ENCODE results near the gene CACUL1.
"Not testable (repeated sequence)": the region's sequence is repeated elsewhere in the genome, so short reads cannot be mapped to it uniquely, and the experiment has no call there.

CACUL1 gene

DNA sequence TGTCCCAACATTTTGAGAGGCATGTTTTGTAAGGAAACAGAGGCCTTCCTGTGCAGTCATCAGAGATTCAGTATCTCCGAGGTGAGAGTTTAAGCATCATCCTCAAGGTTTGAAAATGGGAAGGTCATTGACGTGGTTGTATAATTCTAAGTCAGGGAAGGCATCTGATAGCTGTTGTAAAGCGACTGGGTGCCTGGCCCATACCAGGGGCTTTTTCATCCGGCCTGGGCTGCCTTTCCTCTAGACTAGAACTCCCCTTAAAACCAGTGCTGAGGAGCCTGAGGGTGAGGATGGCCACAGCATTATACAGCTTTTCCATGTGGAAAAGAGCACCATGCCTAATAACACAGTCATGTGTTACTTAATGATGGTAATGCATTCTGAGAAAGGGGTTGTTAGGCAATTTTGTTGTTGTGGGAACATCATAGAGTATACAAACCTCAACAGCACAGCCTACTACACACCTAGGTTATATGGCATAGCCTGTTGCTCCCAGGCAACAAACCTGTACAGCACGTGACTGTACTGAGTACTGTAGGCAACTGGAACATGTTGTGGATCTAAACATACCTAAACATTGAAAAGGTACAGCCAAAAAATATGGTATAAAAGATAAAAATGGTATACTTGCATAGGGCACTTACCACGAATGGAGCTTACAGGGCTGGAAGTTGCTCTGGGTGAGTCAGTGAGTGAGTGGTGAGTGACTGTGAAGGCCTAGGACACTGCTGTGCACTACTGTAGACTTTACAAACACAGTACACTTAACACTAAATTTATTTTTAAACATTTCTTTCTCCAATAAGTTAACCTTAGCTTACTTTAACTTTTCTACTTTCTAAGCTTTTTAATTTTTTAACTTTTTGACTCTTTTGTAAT is 13.5 kb upstream of the CACUL1 start:
- no peak for DNase-seq (ENCODE audit: low read depth)

DNA sequence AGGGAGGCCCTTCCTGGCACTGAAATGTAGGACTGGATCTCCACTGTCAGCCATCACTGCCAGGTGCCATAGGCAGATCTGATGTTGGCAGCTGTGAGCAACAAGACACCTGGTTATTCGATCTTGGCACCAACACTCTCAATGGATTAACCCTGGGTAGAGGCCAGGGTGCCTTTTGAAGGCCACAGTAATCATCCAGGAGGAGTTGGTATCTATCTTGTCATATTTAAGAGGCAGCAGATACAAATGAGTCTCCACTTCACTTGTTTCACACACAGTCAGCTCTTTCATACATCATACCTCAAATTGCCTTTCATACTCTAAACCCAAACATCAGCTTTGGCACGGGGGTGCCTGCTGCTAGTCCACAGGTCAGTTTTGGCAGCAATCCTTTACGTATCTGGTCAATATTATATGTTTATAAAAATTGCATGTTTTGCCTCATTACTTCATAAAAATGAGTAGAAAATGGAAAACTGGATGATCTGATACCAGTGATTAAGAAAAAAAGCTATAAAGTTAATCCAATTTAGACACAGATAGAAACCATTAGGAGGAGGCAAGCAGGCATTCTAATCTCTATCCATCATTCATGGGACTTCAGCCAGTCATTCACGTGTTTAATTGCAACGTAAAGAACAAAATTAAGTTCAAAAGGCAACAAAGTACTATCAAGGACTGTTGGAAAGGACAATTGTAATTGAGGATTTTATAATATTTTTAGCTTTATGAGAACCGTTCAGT is 12.7 kb upstream of the CACUL1 start:
- DNase-seq (ENCODE audit: low read depth) = no peak

DNA sequence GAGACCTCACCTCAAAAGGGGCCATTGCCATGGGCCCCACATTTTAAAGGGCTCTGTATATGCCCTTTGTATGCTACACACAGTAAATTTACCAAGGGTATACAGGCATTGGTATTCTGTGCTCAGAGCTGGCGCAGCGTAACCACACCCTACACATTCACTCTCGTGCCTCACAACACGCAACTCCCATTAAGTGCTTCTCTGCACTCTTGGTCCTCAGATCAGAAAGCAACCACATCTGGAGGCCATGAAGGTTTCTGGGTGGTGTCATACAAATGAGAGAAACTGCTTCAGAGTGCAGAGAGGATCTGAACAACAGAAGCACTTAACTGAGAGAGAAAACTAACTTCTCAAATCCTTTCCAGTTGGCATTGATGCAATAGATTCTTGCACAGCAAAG is 9.4 kb upstream of the CACUL1 start:
- DNase-seq (ENCODE audit: low read depth) = no peak

DNA sequence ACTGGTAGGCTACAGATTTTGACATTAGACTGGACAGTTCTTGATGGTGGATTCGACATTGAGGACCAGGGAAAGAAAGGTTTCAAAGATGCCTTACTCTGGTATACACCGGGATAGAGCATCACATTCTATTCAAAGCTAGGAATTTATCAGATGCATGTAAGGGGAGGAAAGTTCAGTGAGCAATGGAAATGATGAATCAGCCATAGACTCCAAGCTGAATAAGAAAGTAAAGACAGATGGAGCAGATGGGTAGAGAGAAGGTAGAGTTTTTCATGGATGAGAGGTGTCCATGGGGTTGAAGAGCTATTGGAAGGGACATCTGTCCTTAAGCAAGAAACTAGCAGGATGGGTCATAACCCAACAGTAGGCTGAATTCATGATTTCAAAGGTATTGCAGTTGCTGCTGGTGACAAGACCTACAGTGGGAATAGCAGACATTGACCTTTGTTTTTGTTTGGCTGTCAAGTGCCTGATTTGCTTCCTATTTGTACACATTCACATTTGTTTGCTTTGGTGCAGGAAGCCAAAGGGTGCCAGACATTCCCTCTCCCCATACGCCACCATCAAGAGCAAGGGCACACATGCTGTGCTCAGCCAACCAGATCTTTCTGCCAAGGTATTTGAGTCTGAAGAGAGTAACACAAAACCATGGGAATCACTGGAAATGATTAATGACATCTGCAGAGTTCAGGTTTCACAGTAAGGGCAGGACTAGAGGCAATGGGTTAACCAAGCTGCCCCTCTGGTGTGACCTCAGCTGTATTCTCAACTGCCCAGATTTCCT is 8.6 kb upstream of the CACUL1 start:
- DNase-seq (ENCODE audit: low read depth) = no peak

DNA sequence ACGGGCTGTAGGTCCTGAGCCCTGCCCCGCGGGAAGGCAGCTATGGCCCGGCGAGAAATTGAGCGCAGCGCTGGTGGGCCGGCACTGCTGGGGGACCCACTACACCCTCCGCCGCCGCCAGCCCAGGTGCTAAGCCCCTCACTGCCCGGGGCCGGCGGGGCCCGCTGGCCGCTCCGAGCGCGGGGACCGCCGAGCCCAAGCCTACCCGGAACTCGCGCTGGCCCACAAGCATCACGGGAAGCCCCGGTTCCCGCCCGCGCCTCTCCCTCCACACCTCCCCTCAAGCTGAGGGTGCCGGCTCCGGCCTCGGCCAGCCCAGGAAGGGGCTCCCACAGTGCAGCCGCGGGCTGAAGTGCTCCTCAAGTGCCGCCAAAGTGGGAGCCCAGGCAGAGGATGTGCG is 5.5 kb upstream of the CACUL1 start:
- no peak for DNase-seq (ENCODE audit: low read depth)

DNA sequence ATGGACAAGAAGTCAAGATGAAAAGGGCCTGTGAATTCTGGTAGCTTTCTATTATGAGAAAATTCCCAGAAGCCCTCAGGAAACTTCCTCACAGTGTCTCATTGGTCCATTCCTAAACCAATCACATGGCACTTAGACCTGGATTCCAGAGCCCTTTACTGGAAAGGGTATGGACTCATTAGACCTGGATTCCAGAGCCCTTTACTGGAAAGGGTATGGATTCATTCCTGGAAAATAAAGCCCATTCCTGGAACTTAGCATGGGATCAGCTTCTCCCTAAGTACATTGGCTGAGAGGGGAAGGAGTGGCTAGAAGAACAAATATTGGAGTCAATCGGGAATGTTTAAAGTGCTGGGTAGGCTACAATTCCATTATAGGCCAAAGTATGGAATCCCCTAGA is 3.7 kb upstream of the CACUL1 start:
- no peak for DNase-seq (ENCODE audit: low read depth)

DNA sequence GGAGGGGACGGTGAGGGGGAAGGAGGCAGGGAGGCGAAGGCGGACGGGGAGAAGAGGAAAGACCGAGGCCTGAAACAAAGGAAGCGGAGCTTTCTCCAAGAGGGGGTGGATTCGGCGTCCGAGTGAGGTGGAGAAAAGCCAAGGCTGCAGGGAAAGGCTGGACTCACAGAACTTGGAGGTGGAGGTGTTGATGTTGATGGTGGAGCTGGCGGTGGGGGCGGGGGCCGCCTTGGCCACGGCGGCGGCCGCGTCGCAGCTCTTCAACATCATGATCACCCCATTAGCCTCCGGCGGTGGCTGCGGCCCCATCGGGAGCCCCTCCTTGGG is 578 bp downstream of the CACUL1 start:
- no peak for DNase-seq (ENCODE audit: low read depth)

DNA sequence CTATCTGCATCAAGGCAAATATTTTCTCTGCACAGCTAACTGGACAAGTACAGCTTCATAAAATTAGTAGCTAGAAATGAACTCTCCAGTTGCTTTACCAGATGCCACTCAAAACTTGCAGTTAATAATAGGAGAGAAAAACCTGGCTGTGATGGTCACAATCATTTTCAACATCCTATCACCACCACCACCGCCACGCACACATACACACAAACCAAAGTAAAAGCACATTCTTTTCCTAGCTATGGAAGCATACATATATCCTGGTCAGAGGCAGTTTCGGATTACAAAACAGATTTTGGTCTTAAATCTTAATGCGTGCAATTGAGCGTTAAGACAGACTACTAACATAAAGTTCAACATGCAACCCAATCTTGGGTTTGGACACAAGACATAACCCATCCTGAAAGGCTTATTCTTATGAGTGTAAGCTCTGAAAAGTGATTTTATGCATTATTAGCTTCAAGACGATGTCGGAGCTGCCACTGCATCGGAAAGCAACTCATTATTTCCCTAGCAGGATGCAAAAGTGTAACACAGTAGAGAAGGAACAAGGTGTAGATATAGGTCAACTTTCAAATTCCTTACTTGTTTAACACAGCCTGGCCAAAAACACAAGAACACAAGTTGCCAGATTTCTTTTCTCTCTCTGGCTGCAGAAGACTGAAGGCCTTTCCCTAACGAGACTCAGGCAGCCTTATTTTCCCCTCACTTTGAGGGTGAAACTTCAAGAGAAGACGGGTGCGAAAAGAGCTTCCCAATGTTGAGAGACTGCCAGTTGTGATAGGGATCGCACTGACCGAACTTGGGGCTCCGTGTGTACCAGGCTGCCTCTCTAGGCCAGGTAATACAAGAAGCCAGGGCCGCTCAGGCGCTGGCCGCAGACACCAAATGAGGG is 1.2 kb downstream of the CACUL1 start:
- no peak for DNase-seq (ENCODE audit: low read depth)

DNA sequence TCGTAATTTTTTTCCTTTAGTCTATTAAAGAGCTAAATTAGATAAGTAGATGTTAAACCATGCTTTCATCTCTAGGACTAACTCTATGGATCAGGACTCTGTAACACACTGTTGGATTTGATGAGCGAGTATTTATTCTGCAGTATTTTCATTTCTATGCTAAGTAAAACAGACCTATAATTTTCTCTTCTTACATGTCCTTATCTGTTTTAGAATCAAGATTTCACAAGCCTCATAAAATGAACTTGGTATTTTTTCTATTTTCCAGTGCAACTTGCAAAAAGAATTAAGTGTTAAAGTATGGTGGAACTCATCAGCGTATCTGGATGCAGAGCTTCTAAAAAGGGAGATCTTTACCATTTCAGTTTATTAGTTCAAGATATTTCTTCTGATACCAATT is 2.4 kb downstream of the CACUL1 start:
- DNase-seq (ENCODE audit: low read depth) = no peak

DNA sequence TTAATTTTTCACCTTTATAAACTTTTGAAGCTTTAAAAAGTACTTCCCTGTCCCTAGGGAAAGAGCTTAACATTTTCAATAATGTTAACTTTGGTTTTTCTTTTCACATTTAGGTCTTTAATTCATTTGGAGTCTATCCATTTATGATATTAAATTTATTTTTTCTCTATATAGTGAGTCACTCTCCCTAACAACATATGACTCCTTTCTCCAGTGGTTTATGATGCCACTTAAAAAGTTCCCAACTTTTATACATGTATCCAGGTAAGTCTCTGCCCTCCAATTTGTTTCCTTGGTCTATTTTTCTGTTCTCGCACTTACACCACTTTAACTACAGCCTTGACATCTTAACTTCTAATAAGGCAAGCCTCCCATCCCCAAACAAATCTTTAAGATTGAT is 3.5 kb downstream of the CACUL1 start:
- no peak for DNase-seq (ENCODE audit: low read depth)

DNA sequence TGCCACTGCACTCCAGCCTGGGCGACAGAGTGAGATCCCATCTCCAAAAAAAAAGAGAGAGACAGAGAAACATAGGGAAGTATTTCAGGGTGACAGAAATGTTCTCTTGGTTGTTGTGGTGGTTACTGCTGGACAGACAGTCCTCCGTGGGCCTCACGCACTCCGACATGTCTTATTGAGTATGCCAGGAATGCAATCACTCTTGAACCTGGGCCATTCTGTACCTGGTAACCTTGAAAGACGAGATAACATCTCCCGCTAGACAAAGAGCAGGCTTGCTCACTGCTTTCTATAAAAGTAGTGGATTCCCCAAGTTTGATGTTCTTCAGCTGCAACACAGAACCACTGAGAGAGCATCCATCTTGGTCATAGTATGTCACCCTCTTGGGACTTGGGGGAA is 6.7 kb downstream of the CACUL1 start:
- DNase-seq (ENCODE audit: low read depth) = no peak

DNA sequence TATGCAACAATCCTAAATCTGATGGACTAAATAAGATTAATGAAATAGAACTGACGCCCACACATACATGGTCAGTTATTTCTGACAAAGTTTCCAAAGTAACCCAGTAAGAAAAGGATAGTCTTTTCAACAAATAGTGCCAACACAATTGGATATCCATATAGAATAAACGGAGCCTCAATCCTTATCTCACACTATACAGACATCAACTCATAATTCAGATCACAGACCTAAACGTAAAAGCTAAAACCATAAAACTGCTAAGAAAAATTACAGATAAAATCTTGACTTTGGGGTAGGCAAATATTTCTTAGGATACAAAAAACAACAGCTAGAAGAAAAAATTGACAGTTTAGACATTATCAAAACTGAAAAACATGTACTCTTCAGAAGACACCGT is 8.5 kb downstream of the CACUL1 start:
- no peak for DNase-seq (ENCODE audit: low read depth)

DNA sequence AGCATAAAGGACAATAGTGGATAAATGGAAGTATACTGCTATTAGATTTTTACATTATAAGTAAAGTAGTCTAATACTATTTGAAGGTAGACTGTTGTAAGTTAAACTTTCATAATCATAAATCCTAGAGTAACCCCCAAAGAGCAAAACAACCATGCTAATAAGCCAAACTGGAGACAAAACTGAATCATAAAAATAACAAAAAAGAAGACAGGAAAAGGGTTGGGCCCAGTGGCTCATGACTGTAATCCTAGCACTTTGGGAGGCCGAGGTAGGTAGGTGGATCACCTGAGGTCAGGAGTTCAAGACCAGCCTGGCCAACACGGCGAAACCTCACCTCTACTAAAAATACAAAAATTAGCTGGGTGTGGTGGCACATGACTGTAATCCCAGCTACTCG is 9.7 kb downstream of the CACUL1 start:
- DNase-seq (ENCODE audit: low read depth) = no peak

DNA sequence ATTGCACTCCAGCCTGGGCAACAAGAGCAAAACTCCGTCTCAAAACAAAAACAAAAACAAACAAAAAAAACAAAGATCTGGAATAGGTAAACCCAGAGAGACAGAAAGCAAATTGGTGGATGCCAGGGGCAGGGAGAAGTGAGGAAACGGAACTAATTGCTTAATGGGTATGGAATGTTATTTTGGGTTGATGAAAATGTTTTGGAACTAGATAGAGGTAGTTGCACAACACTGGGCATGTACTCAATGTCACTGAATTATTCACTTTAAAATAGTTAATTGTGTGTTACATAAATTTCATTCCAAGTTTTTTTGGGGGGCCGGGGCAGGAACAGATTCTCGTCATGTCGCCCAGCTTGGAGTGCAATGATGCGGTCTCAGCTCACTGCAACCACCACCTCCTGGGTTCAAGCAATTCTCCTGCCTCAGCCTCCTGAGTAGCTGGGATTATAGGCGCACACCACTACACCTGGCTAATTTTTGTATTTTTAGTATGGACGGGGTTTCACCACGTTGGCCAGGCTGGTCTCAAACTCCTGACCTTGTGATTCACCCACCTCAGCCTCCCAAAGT is 10.3 kb downstream of the CACUL1 start:
- DNase-seq (ENCODE audit: low read depth) = not testable (repeated sequence)

DNA sequence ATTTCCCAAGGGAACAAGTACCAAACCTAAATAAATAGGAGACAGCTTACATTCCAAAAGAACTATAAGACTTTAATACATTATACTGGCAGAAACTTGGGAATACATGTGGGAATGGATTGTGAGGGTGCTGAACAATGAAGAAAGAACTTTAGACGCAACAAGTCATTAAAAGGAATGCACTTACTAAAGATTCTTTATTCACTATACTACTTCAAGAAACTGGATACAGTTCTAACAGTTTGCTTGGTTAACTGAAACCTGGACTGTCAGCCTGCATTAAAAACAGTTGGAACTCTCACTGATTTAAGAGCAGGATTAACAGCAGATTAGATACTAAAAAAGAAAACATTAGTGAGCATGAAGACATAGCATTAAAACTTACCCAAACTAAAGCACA is 12.0 kb downstream of the CACUL1 start:
- no peak for DNase-seq (ENCODE audit: low read depth)

DNA sequence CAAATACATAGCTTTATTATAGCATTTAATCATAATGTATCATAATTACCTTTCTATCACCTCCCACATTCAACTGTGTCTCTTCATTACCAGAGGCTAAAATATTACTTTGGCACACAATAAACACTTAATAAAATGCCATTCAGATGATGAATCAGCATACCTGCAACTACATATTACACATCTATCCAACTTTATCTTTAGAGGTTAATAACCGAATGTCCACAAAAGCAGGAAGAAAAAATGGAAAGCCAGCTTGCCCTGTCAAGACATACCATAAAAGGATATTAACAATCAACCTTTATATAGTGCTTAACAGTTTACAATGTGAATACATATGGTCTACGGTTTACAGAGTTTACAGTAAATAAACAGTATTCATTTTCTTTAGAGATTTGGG is 12.7 kb downstream of the CACUL1 start:
- DNase-seq (ENCODE audit: low read depth) = no peak

DNA sequence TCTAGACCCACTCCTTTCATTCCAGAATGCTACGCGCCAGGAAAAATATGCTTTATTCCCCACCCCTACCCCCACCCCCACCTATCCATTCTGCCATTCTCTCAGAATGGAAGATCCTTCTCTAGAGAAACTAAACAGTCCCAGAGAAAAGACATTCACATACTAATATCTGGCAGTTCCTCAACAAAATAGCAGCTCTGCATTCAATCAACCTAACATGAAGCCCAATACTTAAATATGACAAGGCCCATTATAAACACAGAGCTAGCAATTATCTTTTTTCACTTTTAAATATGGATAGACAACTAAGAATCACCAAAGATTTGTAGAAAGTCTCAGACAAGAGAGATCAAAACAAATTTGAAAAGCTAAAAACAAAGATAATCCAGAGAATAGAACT is 16.4 kb downstream of the CACUL1 start:
- no peak for DNase-seq (ENCODE audit: low read depth)

DNA sequence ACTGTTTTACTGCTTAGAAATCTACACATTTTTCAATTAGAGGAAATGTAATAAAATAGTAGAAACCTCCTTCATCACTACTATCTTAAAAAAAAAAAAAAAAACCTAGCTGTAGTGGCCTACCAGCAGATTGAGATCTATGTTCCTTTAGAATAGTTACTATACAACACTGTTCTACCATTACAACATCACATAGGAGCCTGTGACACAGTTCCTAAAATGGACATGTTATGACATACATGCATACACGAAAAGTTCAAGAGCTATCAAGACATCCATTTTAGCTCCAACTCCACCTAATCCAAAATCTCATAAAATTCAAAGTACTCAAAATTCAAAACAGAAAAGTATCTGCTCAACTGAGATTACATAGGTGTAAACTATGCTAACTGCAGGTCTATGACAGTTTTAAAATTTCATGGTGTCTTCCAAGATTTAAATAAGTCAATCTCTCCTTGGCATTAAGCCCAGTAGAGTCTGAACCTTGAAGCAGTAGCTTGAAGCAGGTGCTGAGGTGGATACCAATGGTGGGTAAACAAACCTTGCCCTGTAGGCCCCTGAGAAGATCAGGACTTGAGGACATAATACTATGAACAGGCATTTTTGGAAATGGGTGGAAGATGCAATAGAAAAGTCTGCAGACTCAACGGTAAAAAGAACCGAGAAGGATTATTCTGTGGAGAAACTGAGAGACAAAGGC is 17.0 kb downstream of the CACUL1 start:
- DNase-seq (ENCODE audit: low read depth) = no peak

DNA sequence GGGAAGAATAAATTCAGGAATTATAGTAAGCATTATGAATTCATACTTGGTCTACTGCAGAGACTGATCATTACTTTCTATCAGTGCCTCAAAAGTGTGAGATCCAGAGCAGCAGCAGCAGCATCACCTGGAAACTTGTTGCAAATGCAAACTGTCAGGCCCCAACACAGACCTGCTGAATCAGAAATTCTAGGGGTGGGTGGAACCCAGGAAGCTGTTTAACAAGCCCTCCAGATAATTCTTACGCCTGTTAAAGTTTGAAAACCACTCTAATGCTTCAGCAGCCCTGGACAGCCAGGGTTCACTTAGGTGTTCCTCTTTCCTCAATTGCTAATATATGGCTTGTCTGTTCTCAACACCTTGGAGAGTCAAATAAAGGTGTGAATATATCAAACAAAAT is 19.5 kb downstream of the CACUL1 start:
- DNase-seq (ENCODE audit: low read depth) = no peak

DNA sequence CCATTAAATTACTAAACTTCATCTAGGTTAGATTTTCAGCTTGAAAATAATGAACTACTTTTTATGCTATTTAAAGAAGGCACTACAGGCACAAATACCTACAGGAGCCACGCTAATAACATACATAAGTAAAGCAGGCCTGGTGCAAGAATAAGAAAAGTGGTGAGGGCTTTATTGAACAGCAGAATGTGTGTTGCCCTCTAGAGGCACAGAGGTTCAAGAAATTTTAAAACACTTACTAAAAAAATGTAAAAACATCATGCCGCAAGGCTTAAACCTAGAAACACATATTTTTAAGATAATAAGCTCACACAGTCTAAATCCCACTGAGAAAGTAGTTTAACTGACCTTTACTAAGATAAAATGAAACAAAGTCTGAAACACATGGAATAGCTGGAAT is 20.3 kb downstream of the CACUL1 start:
- DNase-seq (ENCODE audit: low read depth) = no peak

All from HS-5 (cell line).